Immature natural killer cell (primary cell): Measurements from ENCODE around the gene EGFR. TPM values are rescaled to one million over a fixed set of nuclear protein-coding genes. Genes with fewer than 3 reads are reported as not detected.
"Not testable (repeated sequence)": the region's sequence is repeated elsewhere in the genome, so short reads cannot be mapped to it uniquely, and the experiment has no call there.

Source experiments
- DNase-seq, 3 donors: peaks; one replicate each; pipeline ENCODE4 v3.0.0; 2022; ENCODE audit warnings: mixed read lengths in 1 of 3
- H3K27ac Mint-ChIP-seq, 6 donors: one replicate each; pipeline ENCODE4 v1.8.0; 2020; ENCODE audit warnings: mixed read lengths in 6 of 6, mild to moderate bottlenecking in 5 of 6, inconsistent platforms in 4 of 6, moderate library complexity in 3 of 6
- H3K27me3 Mint-ChIP-seq, 3 donors: one replicate each; pipeline ENCODE4 v1.8.0; 2020 to 2021; ENCODE audit warnings: low read depth in 3 of 3, mild to moderate bottlenecking in 3 of 3, mixed read lengths in 3 of 3, moderate library complexity in 3 of 3, inconsistent platforms in 1 of 3
- H3K36me3 Mint-ChIP-seq, 3 donors: one replicate each; pipeline ENCODE4 v1.8.0; 2020; ENCODE audit warnings: mixed read lengths in 3 of 3, inconsistent platforms in 2 of 3, mild to moderate bottlenecking in 2 of 3
- H3K4me1 Mint-ChIP-seq, 2 donors: one replicate each; pipeline ENCODE4 v1.8.0; 2020; ENCODE audit warnings: inconsistent platforms in 2 of 2, mild to moderate bottlenecking in 2 of 2, mixed read lengths in 2 of 2, moderate library complexity in 1 of 2
- H3K4me3 Mint-ChIP-seq, 5 donors: one replicate each; pipeline ENCODE4 v1.8.0; 2020; ENCODE audit warnings: mild to moderate bottlenecking in 5 of 5, mixed read lengths in 5 of 5, inconsistent platforms in 3 of 5, moderate library complexity in 3 of 5
- H3K9me3 Mint-ChIP-seq, 6 donors: one replicate each; pipeline ENCODE4 v1.8.0; 2020; ENCODE audit warnings: mild to moderate bottlenecking in 6 of 6, mixed read lengths in 6 of 6, inconsistent platforms in 4 of 6, moderate library complexity in 3 of 6
- polyA plus RNA-seq, 3 donors: library from polyadenylated mRNA; unstranded; fragments of 300-500 nt; fragmentation: Illumina TruSeq; gene quantifications; one replicate each; pipeline ENCODE4 v1.2.3, GENCODE V29; 2021

EGFR gene
- polyA plus RNA-seq, 3 donors from 2014 or later, result not detected

DNA sequence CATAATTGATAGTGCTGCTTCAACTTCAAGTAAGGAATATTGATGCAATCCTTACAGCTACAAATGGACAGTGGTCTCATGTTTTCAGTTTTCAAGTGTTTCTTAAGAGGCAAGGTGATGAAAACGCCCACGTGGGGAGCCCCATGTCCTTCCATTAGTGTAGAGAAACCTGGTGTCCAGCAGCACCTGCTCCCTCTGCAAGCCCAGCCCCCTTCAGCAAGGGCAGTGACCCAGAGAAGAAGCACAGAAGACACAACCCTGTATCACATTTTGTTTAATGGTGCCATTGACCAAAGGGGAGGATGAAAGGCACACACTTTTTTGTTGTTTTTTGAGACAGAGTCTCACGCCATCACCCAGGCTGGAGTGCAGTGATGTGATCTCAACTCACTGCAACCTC lies 143.7 kb downstream of the EGFR start:
- H3K36me3 Mint-ChIP-seq, result no peaks in the 10 kb centered on the region
- peaks cover 0 to 10% (median under 1%) of the 10 kb centered on the region in 6 donors for H3K9me3 Mint-ChIP-seq
- no peak overlapping the region for H3K27ac Mint-ChIP-seq
- H3K4me1 Mint-ChIP-seq, result peaks cover 1 to 7% of the 10 kb centered on the region in 2 donors
- H3K27me3 Mint-ChIP-seq, result peaks cover 4 to 15% (median 8%) of the 10 kb centered on the region in 3 donors
- no peak overlapping the region for H3K4me3 Mint-ChIP-seq
- no peak for DNase-seq

DNA sequence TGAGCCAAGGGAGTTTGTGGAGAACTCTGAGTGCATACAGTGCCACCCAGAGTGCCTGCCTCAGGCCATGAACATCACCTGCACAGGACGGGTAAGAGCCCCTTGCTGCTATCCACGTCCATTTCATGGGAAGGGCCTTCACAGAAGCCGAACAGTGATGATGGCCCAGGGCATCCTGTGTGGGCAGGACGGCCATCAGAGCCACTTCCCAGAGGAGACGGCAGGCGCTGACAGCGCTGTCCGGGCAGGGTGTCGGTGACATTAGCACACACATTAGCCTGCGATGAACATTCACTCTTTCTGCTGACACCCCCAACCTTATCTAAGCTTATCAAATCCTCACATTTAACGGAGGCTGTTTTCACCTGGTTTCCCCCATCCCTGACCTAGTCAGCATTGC lies 144.9 kb downstream of the EGFR start:
- H3K4me1 Mint-ChIP-seq, result peaks cover 1 to 3% of the 10 kb centered on the region in 2 donors
- H3K27ac Mint-ChIP-seq, result no peak overlapping the region

DNA sequence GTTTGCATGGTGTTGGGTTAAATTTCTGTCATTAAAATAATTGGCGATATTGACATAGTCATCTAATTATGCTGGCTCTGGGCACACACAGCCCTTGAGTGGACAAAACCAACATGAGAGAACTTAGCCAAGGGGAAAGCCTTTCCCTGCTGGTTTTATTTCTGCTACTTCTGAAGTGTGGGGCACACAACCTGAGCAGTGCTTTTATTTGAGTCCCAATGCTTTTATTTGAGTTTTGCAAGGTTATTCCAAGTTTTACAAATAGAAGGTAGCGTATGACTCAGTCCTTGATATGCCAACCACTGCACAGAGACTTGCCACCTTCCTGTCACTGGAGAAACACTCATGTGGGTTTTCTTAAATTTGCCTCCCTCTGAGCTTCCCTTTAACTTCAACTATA lies 145.7 kb downstream of the EGFR start:
- Mint-ChIP-seq H3K4me3 (no peak overlapping the region), H3K9me3 (peaks cover 0 to 11% (median under 1%) of the 10 kb centered on the region in 6 donors), H3K4me1 (no peaks in the 10 kb centered on the region), H3K27me3 (peaks cover 6 to 15% (median 7%) of the 10 kb centered on the region in 3 donors), H3K36me3 (no peaks in the 10 kb centered on the region), H3K27ac (no peak overlapping the region)
- no peak for DNase-seq

More for the DNA sequence above, 144.9 kb downstream of the EGFR start:
- Mint-ChIP-seq H3K4me3 (no peak overlapping the region), H3K27me3 (peaks cover 6 to 16% (median 7%) of the 10 kb centered on the region in 3 donors), H3K36me3 (no peaks in the 10 kb centered on the region), H3K9me3 (peaks cover 0 to 11% (median under 1%) of the 10 kb centered on the region in 6 donors)
- no peak for DNase-seq

GRCh38 chr7:55165176-55165861 lies 146.5 kb downstream of the EGFR start:
- Mint-ChIP-seq H3K4me1 (no peaks in the 10 kb centered on the region), H3K4me3 (no peak overlapping the region), H3K27me3 (peaks cover 8 to 15% (median 13%) of the 10 kb centered on the region in 3 donors), H3K27ac (no peak overlapping the region), H3K9me3 (peaks cover 0 to 11% (median 1%) of the 10 kb centered on the region in 6 donors), H3K36me3 (no peaks in the 10 kb centered on the region)
- DNase-seq, result no peak

DNA sequence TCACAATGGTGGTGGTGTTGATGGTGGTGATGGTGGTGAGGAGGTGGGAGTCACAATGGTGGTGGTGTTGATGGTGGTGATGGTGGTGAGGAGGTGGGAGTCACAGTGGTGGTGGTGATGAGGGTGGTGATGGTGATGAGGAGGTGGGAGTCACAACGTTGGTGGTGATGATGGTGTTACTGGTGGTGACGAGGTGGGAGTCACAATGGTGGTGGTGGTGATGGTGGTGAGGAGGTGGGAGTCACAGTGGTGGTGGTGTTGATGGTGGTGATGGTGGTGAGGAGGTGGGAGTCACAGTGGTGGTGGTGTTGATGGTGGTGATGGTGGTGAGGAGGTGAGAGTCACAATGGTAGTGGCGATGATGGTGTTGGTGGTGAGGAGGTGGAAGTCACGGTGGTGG lies 148.5 kb downstream of the EGFR start:
- Mint-ChIP-seq H3K27me3 (peaks cover 13 to 15% (median 13%) of the 10 kb centered on the region in 3 donors), H3K4me3 (peak overlapping the region in 1 of 5 donors; percentile 11), H3K9me3 (peaks cover 0 to 11% (median 1%) of the 10 kb centered on the region in 6 donors), H3K27ac (peak overlapping the region in 5 of 6 donors; percentile 30 to 84 (median 53))
- peak; percentile 4 to 40 (median 34) for DNase-seq
- H3K4me1 Mint-ChIP-seq, H3K36me3 Mint-ChIP-seq: not testable (repeated sequence)

- Mint-ChIP-seq H3K36me3 (no peaks in the 10 kb centered on the region), H3K27ac (no peak overlapping the region), H3K4me3 (no peak overlapping the region), H3K27me3 (peaks cover 13 to 15% (median 14%) of the 10 kb centered on the region in 3 donors), H3K4me1 (no peaks in the 10 kb centered on the region), H3K9me3 (peaks cover 0 to 11% (median 1%) of the 10 kb centered on the region in 6 donors)
- DNase-seq, result no peak
Observed at GRCh38 chr7:55170335-55171069, 151.7 kb downstream of the EGFR start.

- Mint-ChIP-seq H3K27me3 (peaks cover 13 to 14% (median 14%) of the 10 kb centered on the region in 3 donors), H3K4me3 (no peak overlapping the region), H3K27ac (no peak overlapping the region), H3K9me3 (peaks cover 0 to 11% (median 1%) of the 10 kb centered on the region in 6 donors), H3K36me3 (no peaks in the 10 kb centered on the region), H3K4me1 (no peaks in the 10 kb centered on the region)
- DNase-seq, result no peak
Observed at GRCh38 chr7:55171157-55171556, 152.3 kb downstream of the EGFR start.

GRCh38 chr7:55172161-55172560 lies 153.3 kb downstream of the EGFR start:
- Mint-ChIP-seq H3K36me3 (no peaks in the 10 kb centered on the region), H3K4me1 (no peaks in the 10 kb centered on the region), H3K9me3 (peaks cover 0 to 5% (median under 1%) of the 10 kb centered on the region in 6 donors), H3K27ac (no peak overlapping the region), H3K27me3 (peaks cover 5 to 12% (median 10%) of the 10 kb centered on the region in 3 donors), H3K4me3 (no peak overlapping the region)
- no peak for DNase-seq

- Mint-ChIP-seq H3K4me1 (no peaks in the 10 kb centered on the region), H3K4me3 (no peak overlapping the region), H3K9me3 (peaks cover 0 to 3% (median 0%) of the 10 kb centered on the region in 6 donors), H3K27me3 (peaks cover 0 to 13% (median 7%) of the 10 kb centered on the region in 3 donors), H3K36me3 (no peaks in the 10 kb centered on the region), H3K27ac (no peak overlapping the region)
- DNase-seq, result no peak
Observed at GRCh38 chr7:55172881-55173609, 154.2 kb downstream of the EGFR start.

- H3K4me3 Mint-ChIP-seq, result no peak overlapping the region
- peaks cover 0 to 13% (median 7%) of the 10 kb centered on the region in 3 donors for H3K27me3 Mint-ChIP-seq
- H3K9me3 Mint-ChIP-seq, result peaks cover 0 to 3% (median 0%) of the 10 kb centered on the region in 6 donors
- DNase-seq, result no peak
- no peaks in the 10 kb centered on the region for H3K36me3 Mint-ChIP-seq
- no peak overlapping the region for H3K27ac Mint-ChIP-seq
- H3K4me1 Mint-ChIP-seq, result no peaks in the 10 kb centered on the region
Observed at GRCh38 chr7:55173671-55174070, 154.9 kb downstream of the EGFR start.

DNA sequence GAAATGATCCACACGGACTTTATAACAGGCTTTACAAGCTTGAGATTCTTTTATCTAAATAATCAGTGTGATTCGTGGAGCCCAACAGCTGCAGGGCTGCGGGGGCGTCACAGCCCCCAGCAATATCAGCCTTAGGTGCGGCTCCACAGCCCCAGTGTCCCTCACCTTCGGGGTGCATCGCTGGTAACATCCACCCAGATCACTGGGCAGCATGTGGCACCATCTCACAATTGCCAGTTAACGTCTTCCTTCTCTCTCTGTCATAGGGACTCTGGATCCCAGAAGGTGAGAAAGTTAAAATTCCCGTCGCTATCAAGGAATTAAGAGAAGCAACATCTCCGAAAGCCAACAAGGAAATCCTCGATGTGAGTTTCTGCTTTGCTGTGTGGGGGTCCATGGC lies 155.6 kb downstream of the EGFR start:
- peaks cover 0 to 3% (median 0%) of the 10 kb centered on the region in 6 donors for H3K9me3 Mint-ChIP-seq
- peaks cover 0 to 18% (median 7%) of the 10 kb centered on the region in 3 donors for H3K27me3 Mint-ChIP-seq
- no peaks in the 10 kb centered on the region for H3K4me1 Mint-ChIP-seq
- no peak overlapping the region for H3K4me3 Mint-ChIP-seq
- no peak for DNase-seq
- no peak overlapping the region for H3K27ac Mint-ChIP-seq
- H3K36me3 Mint-ChIP-seq, result no peaks in the 10 kb centered on the region

DNA sequence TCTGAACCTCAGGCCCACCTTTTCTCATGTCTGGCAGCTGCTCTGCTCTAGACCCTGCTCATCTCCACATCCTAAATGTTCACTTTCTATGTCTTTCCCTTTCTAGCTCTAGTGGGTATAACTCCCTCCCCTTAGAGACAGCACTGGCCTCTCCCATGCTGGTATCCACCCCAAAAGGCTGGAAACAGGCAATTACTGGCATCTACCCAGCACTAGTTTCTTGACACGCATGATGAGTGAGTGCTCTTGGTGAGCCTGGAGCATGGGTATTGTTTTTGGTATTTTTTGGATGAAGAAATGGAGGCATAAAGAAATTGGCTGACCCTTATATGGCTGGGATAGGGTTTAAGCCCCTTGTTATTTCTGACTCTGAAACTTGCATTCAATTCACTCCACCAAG lies 156.0 kb downstream of the EGFR start:
- Mint-ChIP-seq H3K36me3 (no peaks in the 10 kb centered on the region), H3K27me3 (peaks cover 0 to 15% (median 9%) of the 10 kb centered on the region in 3 donors), H3K4me3 (no peak overlapping the region), H3K4me1 (no peaks in the 10 kb centered on the region), H3K27ac (no peak overlapping the region), H3K9me3 (peaks cover 0 to 3% (median 0%) of the 10 kb centered on the region in 6 donors)
- DNase-seq, result no peak

GRCh38 chr7:55177068-55177530 lies 158.3 kb downstream of the EGFR start:
- Mint-ChIP-seq H3K27ac (no peak overlapping the region), H3K4me3 (no peak overlapping the region), H3K4me1 (no peaks in the 10 kb centered on the region), H3K36me3 (no peaks in the 10 kb centered on the region), H3K9me3 (no peaks in the 10 kb centered on the region), H3K27me3 (peaks cover 0 to 12% (median 3%) of the 10 kb centered on the region in 3 donors)
- DNase-seq, result no peak
